Measurements from ENCODE around the gene AP1M1. TPM values are rescaled to one million over a fixed set of nuclear protein-coding genes. Genes with fewer than 3 reads are reported as not detected.

Gene AP1M1
- total RNA-seq, 1 experiment from 2014 or later: 30.3 TPM

GRCh38 chr19:16157601-16158000 lies 40.1 kb upstream of the AP1M1 start:
- Histone ChIP-seq H3K14ac (ENCODE audit: insufficient read depth, low read length) (no peak overlapping the region), H3K27me3 (ENCODE audit: insufficient read depth, low read length) (no peaks in the 10 kb centered on the region), H3K79me2 (ENCODE audit: insufficient read depth, low read length) (no peaks in the 10 kb centered on the region), H4K20me1 (ENCODE audit: control insufficient read depth, insufficient read depth, insufficient read length) (no peaks in the 10 kb centered on the region), H4K91ac (ENCODE audit: insufficient read length, low read depth, low read length) (no peak overlapping the region), H2BK20ac (ENCODE audit: low read depth, low read length, poor library complexity, severe bottlenecking) (no peak overlapping the region), H2BK12ac (ENCODE audit: insufficient read length, low read depth, low read length) (no peak overlapping the region), H3K79me1 (ENCODE audit: insufficient read depth, low read depth, low read length, poor library complexity, severe bottlenecking) (no peaks in the 10 kb centered on the region), H3K23me2 (ENCODE audit: insufficient read length, low read depth, low read length, poor library complexity, severe bottlenecking) (no peaks in the 10 kb centered on the region), H3K4me2 (ENCODE audit: insufficient read depth, insufficient read length, low read length) (no peak overlapping the region), H3K4ac (ENCODE audit: low read depth, low read length) (no peak overlapping the region), H3K18ac (ENCODE audit: insufficient read length, low read depth, low read length) (no peak overlapping the region), H2AFZ (ENCODE audit: low read length) (no peak overlapping the region), H3T11ph (ENCODE audit: low read length) (no peak overlapping the region), H3K4me1 (ENCODE audit: insufficient read depth, low read length) (no peaks in the 10 kb centered on the region), H2BK15ac (ENCODE audit: low read depth, low read length) (no peak overlapping the region), H3K56ac (ENCODE audit: insufficient read length, low read depth, low read length) (no peak overlapping the region), H2BK5ac (ENCODE audit: insufficient read length, low read length) (no peak overlapping the region), H2AK5ac (ENCODE audit: insufficient read length, low read length) (no peak overlapping the region), H3K9me3 (ENCODE audit: control insufficient read depth, low read depth, low read length) (no peaks in the 10 kb centered on the region), H3K9ac (ENCODE audit: extremely low read depth, insufficient read length, low read length) (no peak overlapping the region), H4K5ac (ENCODE audit: insufficient read length, low read depth, low read length) (no peak overlapping the region), H2BK120ac (ENCODE audit: low read depth, low read length, poor library complexity, severe bottlenecking) (no peak overlapping the region), H4K8ac (replicated peaks; ENCODE audit: insufficient read length, low read depth, low read length) (no peak overlapping the region), H3K23ac (ENCODE audit: insufficient read length, low read depth, low read length) (no peak overlapping the region), H3K27ac (ENCODE audit: insufficient read length, low read depth, low read length) (no peak overlapping the region)
- Mint-ChIP-seq H3K36me3 (ENCODE audit: insufficient read depth in 1 of 3, low read depth in 3 of 3) (peaks cover 0 to 2% (median 0%) of the 10 kb centered on the region in 3 experiments; a peak in 1 of 7 replicates), H3K27ac (no peak overlapping the region), H3K9me3 (no peaks in the 10 kb centered on the region; a peak in 1 of 5 replicates), H3K4me1 (no peaks in the 10 kb centered on the region), H3K27me3 (ENCODE audit: low read depth) (peaks cover 1% of the 10 kb centered on the region; the same call in 1 of the 2 replicates), H3K4me3 (no peak overlapping the region)
- no peak for TF ChIP-seq CTCF (conservative IDR thresholded peaks at IDR 0.05)
- no CpG with 5 or more reads among the region's 10 CpGs for WGBS (ENCODE audit: extremely low coverage, insufficient read length, low lambda C conversion rate)
- no peak for DNase-seq

Measured in H9 (cell line).